NCI-H446 treated with DMSO at 0.1 percent for 48 hours (cell line): Measurements from ENCODE around the gene MX2.
"Not testable (repeated sequence)": the region's sequence is repeated elsewhere in the genome, so short reads cannot be mapped to it uniquely, and the experiment has no call there.

Experiments
- DNase-seq: peaks from one replicate; lab custom pipeline; 2025; lab: John Stamatoyannopoulos, UW

Gene MX2

DNA sequence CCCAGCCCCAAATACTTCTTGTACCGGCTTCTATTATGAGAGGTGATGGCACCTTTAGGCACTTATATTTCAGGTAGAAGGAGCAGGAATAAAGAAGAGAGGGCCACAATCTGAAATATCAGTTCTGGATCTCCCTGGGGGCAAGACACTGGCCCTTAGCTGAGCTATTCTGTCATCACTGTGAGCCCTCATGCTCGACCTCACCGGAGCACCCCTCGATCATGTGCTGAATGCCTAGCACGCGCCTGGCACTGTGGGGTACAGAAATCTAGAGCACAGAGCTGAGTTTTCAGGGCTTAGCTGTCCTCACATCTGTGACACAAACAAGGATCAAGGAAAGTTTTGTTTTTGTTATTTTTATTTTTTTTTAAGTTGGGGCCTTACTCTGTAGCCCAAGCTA is 56.6 kb downstream of the MX2 start:
- no peak for DNase-seq

DNA sequence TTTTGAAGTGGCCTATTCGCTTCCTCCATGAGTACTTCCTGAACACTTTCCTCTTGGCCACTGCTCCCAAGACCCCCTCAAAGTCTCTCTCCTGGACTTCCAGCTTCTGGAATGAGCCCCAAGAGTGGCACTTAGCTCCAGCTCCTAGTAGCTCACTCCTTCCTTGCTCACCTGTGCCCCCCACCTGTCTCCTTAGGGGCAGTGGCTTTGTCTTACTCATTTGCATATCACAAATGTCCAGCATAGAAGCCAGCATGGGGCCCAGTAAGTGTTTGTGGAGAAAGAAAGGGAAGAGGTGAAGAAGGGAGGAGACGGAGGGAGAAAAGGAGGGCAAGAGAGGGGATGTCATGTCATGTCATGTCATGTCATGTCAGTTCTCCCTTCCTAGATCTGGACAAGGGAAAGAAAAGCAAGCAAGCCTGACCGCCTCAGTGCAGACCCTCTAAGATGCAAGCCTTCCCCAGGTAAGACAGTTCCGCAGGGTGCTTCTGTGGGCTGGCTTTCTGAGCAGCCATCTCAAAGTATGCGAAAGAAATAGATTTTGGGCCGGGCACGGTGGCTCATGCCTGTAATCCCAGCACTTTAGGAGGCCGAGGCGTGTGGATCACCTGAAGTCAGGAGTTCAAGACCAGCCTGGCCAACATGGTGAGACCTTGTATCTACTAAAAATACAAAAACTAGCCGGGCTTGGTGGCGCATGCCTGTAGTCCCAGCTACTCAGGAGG is 57.3 kb downstream of the MX2 start:
- no peak for DNase-seq

DNA sequence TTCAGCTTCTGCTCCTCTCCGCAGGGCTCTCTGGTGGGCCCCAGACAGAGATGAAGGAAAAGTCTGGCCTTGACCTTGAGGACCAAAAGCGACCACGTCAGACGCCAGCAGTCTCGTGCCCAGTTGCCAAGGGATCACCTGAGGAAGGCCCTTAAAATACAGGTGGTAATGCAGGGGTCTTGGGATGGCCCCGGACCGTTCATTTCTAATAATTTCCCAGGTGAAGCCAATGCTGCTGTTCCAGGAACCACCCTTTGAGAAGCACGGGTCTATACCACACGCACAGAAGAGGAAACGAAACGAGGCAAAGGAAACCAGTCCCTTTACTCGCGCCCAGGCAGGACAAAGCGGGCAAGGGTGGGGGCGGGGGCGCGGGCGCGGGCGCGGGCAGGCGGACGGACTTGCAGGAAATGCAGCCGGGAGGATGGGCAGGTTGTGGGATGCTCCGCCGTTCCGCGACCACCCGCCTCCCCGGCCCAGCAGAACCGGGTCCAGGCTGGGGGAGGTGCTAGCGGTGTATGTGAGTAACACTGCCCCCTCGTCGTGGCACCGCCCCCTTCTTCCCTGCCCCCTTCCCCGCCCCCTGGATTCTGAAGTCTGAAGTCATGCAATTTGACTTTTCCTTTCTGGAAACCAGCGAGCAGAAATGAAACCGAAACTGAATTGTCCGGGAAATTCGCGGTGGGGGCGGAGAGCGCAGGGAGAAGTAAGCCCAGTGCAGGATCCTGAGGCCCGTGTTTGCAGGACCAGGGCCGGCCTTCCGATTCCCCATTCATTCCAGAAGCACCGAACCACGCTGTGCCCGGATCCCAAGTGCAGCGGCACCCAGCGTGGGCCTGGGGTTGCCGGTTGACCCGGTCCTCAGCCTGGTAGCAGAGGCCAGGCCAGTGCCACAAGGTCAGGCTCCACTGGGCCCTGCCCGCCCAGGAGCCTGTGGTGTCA is 58.4 kb downstream of the MX2 start:
- no peak for DNase-seq

DNA sequence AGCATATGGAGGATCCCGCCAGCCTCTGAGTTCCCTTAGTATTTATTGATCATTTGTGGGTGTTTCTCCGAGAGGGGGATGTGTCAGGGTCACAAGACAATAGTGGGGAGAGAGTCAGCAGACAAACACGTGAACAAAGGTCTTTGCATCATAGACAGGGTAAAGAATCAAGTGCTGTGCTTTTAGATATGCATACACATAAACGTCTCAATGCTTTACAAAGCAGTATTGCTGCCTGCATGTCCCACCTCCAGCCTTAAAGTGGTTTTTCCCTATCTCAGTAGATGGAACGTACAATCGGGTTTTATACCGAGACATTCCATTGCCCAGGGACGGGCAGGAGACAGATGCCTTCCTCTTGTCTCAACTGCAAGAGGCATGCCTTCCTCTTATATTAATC is 59.2 kb downstream of the MX2 start:
- not testable (repeated sequence) for DNase-seq

DNA sequence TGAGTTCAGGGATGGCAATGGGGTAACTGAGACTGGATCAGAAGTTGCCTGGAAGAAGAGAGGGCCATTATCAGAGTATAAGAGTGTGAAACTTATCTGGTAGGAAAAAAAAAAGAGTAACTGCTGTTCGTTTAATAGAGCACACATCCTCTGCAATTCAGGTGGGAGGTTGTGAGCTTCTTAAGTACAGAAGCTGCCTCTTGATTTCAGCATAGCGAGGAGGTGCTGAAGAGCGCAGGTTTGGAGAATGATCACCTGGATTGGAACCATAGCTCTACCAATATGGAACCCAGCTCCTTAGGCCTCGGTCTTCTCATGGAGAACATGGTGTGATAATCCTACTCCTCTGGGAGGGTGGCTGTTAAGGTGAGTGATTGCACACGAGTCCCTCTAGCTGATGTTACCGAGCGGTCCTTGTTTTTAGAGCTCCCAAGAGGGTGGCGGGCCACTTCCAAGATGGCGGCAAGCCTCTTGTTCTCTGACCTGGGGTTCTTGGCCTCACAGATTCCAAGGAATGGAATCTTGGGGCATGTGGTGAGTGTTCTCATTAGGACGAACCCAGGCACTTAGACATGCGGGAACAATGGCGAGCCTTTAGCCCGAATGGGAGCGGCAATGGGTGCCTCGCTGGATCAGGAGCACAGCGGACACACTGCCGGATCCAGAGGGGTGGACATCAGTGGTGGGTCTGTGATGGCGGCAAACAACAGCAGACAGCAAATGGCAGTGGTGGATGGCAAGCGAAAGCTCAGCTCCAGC is 60.9 kb downstream of the MX2 start:
- no peak for DNase-seq

DNA sequence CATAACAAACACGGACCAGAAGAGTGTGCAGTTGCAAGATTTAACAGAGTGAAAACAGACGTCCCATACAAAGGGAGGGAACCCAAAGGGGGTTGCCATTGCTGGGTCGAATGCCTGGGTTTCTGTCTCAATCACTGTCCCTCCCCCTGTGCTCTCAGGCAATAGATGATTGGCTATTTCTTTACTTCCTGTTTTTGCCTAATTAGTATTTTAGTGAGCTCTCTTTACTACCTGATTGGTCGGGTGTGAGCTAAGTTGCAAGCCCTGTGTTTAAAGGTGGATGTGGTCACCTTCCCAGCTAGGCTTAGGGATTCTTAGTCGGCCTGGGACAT is 61.4 kb downstream of the MX2 start:
- not testable (repeated sequence) for DNase-seq

DNA sequence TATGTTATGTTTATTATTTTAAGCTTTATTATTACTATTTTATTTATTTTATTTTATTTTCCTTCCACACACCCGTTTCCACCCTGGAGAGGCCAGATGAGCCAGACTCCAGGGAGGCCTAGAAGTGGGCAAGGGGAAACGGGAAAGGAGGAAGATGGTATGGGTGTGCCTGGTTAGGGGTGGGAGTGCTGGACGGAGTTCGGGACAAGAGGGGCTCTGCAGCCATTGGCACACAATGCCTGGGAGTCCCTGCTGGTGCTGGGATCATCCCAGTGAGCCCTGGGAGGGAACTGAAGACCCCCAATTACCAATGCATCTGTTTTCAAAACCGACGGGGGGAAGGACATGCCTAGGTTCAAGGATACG is 63.7 kb downstream of the MX2 start:
- no peak for DNase-seq

DNA sequence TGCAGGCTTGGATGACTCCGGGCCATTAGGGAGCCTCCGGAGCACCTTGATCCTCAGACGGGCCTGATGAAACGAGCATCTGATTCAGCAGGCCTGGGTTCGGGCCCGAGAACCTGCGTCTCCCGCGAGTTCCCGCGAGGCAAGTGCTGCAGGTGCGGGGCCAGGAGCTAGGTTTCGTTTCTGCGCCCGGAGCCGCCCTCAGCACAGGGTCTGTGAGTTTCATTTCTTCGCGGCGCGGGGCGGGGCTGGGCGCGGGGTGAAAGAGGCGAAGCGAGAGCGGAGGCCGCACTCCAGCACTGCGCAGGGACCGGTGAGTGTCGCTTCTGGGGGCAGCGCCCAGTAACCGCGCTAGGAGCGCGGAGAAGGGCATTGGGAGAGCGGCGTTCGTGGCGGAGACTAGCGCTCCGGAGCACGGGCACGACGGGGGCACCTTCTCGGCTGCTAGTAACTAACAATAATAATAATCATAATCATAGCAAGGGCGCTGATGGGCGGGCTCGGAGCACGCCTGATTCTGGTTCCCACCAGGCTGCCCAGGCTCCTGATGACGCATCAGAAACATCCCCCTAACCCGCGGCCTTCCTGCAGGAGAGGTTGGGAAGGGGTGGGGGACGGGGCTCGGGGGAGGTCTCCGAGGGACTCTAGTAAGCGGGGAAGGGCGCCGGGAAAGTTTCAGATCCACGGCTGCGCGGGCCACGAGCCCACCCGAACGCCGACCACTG is 64.3 kb downstream of the MX2 start, which contains the start of gene MX1:
MX1 (plus strand) TSS at position 286 of the 722 bp plus-strand sequence. CDS start 5,832 bp downstream, outside the sequence.
- no peak for DNase-seq

DNA sequence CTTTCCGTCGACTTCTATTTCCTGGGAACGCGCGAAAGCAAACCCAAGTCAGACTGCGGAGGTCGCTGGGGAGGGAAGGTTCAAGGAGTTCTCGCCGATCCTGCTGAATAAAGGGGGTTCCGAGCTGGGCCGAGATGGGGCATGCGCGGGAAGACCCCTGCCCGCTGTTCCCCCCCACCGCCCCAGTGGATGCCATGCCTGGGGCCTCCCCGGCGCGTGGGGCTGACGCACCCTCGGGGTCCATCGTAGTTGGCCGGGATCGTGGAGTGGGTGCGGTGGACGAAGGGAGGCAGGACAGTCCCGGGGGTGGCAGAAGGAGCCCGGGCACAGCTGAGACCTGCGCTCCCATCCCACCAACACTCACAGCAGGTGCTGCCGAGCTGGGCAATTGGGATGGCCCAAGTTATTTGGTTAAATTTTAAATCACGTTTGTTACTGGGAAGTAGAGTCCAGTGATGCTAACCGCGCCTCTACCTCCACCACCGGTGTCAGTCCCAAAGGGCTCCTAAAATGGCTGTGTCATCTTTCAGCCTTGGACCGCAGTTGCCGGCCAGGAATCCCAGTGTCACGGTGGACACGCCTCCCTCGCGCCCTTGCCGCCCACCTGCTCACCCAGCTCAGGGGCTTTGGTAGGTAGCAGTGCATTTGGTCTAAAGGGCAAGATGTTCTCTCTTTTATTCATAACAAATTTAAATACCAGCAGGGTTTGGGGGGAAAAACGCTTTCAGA is 65.0 kb downstream of the MX2 start:
- no peak for DNase-seq

DNA sequence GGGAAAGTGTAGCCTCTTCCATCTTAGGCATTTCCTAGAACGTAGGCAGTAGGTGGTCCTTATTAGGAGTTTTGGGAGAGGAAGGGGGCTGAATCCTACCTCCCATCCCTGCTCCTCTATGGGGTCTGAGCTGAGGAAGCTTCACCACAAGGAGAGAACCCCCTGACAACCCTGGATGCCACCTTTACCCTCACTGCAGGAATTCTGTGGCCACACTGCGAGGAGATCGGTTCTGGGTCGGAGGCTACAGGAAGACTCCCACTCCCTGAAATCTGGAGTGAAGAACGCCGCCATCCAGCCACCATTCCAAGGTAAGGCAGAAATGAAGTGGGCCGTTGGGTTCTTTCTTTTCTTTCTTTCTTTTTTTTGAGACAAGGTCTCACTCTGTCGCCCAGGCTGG is 65.7 kb downstream of the MX2 start:
- DNase-seq = no peak

DNA sequence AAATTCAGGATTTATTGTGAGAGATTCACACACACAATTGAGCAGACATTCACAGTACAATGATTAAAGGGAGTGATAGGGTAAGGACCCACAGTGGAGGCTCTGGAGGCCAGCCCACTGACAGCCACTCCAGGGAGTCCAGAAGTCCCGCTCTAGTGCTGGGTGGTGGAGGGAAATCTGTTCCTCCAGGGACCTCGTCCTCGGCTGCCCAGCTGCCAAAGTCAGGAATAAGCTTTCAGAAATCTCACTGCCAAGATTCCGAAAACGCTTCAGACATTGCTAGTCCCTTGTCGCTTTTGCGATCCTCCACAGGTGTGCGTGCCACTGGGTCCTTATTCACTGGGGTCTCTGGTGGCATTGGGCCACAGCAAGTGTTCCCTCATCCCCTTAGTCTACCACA is 66.5 kb downstream of the MX2 start:
- no peak for DNase-seq

DNA sequence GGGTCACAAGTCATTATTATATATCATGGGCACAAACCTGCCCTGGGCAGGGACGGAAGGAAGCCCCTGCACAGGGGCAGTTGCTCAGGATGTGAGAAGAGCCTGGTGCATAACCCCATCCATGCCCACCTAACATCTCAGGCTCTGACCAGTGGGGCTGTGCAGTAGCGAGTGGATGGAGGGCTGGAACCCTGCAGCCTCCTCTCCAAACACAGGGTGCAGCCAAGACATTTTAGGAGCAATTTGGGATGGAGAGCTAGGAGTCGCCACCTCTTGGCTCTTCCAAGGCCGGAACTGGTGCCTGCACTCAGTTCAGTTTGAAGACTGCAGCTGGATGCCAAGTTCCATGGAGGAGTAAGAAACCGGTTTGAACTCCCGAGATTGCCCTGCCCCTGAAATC is 67.0 kb downstream of the MX2 start:
- DNase-seq = no peak

DNA sequence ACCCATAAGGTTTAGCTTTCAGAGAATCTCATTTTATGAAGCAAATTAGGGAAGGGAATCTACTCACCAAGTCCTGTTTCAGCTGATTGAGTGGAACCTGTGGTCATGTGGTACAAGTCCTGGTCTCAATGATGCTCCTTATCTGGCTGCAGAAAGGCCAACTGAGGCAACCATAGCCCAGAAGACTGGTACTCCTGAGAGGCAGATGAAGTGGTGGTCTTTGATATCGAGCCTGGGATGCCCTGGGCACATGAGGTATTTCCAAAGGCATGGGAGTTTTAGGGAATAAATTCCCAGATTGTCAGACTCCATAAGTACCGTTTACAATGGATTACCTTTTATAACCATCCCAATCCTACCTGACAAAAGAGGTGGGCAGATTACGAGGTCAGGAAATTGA is 67.5 kb downstream of the MX2 start:
- no peak for DNase-seq

DNA sequence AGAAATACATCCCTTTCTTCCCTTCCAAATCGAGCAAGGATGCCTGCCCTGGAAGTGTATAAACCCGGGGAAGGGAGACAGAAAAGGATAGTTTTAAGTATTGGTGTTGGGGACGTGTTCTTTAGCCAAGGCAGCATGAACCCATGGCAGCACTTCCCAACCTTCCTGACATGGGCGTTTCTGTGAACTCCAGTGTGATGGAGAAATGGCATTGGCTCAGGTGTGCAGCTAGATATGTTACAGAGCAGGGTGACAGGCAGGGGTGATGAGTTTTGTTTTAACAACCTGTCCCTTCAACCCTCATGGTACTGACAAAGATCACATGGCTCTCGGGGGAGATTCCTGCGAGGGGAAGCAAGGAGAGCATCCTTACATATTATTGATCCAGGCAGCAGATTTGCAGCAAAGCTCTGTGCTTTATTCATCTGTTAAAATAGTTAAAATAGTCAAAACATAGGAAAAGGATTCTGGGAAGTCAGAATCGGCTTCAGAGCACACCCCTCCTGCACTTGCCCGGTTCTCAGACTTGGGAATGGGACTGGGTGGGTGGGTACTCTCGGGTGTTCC is 68.2 kb downstream of the MX2 start:
- no peak for DNase-seq

DNA sequence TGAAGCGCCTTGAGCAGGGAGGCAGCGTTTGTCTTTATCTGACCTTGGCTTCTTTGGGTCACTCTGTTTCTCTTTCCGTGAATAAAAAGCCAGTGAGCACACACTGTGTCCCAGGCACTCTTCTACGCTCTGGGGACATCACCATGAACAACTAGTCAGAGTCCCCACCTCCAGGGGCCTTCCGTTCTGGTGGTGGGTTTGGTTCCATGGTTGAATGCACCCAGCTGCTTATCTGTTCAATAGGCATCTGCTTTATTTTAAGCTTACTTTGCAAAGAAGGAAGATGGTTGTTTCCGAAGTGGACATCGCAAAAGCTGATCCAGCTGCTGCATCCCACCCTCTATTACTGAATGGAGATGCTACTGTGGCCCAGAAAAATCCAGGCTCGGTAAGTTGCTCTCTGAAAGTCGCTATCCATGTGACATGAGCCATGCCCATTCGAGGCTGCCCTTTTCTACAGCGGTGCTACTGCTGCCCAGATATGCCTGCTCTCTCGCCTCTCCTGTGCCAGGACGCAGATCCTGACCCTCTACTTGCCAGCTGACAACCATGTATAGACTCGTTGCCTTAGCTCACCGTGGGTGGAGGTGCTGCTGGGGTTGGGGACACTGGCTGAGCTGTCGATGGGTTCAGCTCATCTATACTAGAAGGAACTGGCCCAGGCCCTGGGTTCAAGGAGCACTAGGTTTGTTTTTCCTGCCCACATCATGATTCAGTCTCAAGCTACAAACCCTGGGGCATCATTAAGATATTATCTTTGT is 70.1 kb downstream of the MX2 start:
- DNase-seq = no peak

DNA sequence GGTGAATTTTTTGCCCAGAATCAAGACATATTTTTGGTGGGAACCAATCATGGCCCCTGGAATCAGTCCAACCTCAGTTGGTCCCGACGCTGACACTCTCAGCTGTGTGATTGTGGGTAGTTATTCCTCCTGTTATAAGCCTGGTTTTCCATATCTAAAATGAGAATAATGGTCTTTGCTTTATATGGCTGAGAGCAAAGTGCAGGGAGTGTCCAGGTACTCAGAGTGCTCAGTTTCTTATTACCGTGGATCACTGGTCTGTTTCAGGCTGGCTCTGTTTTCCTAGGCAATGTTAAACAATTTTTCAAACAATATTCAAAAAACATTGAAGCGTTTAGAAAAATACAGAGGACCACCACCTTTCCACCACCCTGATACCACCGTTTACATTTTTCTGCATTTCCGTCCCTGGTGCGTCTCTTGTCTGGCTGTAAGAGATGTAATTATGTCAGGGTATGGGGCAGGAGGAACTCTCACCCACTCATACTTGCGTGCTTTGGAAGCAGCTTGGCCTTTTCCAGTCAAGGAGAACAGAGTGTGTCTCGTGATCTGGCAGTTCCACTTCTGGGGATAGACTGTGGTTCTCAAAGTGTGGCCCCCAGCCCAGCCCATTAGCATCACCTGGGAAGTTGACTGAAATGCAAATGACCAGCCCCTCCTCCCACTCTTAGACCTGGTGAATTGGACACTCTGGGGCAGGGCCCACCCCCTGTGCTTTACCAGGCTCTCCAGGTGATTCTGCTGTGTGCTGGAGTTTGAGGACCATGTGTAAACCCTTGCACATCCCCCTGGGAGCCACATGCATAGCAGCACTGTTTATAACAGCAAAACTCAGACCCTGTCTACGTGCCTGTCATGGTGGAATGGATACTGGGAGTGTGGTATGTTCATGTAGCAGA is 71.0 kb downstream of the MX2 start:
- DNase-seq = no peak

DNA sequence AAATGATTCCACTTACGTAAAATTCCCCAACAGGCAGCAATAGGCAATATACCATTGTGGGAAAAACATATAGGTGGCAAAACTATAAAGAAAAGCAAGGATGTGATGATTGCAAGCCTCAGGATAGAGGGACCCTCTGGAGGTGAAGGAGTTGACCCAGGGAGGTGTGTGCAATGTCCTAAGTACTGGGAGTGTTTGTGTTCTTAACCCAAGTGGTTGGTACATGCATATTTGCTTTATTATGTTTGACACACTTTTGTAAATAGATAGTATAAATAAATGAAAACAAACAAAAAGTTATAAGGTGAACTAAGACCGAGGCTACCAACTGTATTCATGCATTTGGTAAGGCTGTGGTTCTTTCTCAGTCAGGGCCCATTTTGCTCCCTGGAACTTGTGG is 71.7 kb downstream of the MX2 start:
- no peak for DNase-seq

DNA sequence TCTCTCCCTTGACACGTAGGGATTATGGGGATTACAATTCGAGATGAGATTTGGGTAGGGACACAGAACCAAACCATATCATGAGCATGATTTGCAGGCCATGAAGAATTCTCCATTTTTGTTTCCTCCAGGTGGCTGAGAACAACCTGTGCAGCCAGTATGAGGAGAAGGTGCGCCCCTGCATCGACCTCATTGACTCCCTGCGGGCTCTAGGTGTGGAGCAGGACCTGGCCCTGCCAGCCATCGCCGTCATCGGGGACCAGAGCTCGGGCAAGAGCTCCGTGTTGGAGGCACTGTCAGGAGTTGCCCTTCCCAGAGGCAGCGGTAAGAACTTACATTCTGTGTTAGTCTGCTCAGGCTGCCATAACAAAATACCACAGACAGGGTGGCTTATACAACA is 73.9 kb downstream of the MX2 start:
- no peak for DNase-seq

DNA sequence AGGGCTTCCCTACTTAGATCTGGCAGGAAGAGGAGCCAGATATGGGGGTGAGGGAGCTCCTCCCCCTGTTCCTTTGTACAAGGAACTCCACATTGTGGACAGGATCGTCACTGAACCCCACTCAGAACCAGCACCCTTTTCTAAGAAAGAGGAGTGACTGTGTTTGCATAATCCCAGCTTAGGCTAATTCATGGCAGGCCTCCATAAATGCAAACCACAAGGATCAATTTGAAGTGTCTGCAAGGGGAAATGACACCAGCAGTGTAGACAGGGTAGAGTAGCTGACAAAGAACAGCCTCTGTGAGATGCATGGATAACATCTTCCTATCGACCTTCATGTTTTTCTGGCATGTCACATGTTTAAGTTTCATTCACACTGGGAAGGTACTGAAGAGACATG is 75.9 kb downstream of the MX2 start:
- DNase-seq = no peak
